ENCODE results near the gene PRKAG1.

- TF ChIP-seq, protein P1, sequence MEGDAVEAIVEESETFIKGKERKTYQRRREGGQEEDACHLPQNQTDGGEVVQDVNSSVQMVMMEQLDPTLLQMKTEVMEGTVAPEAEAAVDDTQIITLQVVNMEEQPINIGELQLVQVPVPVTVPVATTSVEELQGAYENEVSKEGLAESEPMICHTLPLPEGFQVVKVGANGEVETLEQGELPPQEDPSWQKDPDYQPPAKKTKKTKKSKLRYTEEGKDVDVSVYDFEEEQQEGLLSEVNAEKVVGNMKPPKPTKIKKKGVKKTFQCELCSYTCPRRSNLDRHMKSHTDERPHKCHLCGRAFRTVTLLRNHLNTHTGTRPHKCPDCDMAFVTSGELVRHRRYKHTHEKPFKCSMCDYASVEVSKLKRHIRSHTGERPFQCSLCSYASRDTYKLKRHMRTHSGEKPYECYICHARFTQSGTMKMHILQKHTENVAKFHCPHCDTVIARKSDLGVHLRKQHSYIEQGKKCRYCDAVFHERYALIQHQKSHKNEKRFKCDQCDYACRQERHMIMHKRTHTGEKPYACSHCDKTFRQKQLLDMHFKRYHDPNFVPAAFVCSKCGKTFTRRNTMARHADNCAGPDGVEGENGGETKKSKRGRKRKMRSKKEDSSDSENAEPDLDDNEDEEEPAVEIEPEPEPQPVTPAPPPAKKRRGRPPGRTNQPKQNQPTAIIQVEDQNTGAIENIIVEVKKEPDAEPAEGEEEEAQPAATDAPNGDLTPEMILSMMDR (IDR thresholded peaks at IDR 0.05; ENCODE audit: borderline replicate concordance, extremely low read depth, low read length, poor library complexity, severe bottlenecking), result no peak
- no peak for TF ChIP-seq EZH2 (IDR thresholded peaks at IDR 0.05; ENCODE audit: borderline replicate concordance, low read depth, low read length, severe bottlenecking)
Measured at GRCh38 chr12:49057888-49058287, 39.3 kb upstream of the PRKAG1 start.

Data from DND-41 (cell line).